MM.1S (cell line): ENCODE data around the gene MAPK10.

Experiments
- DNase-seq: peaks from one replicate; pipeline ENCODE4 v3.0.0-alpha.2; 2015
- H2AFZ ChIP-seq: fragments of 300-600 bp; sonication (generic); 2 replicates; pipeline ENCODE4 v1.6.0; 2016; ENCODE audit warnings: antibody characterized with exemption, low read length
- H3F3A ChIP-seq: fragments of 300-600 bp; sonication (generic); 2 replicates; pipeline ENCODE4 v1.6.1; 2016; ENCODE audit warnings: mild to moderate bottlenecking, antibody characterized with exemption, low read length, moderate library complexity, mixed read lengths; ENCODE audit not compliant: insufficient read depth
- H3K27ac ChIP-seq: fragments of 300-600 bp; sonication (generic); 2 replicates; pipeline ENCODE4 v1.5.1; 2016; ENCODE audit warnings: mild to moderate bottlenecking, low read length
- H3K27me3 ChIP-seq: fragments of 300-600 bp; sonication (generic); replicated peaks from 2 replicates; pipeline ENCODE4 v1.6.0; 2016; ENCODE audit warnings: low read length; ENCODE audit not compliant: insufficient read depth
- H3K36me3 ChIP-seq: fragments of 300-600 bp; sonication (generic); replicated peaks from 2 replicates; pipeline ENCODE4 v1.6.1; 2016; ENCODE audit warnings: mild to moderate bottlenecking, low read length, mixed read lengths; ENCODE audit not compliant: insufficient read depth
- H3K4me1 ChIP-seq: fragments of 300-600 bp; sonication (generic); 2 replicates; pipeline ENCODE4 v1.6.1; 2016; ENCODE audit warnings: low read length, mixed read lengths
- H3K4me2 ChIP-seq: fragments of 300-600 bp; sonication (generic); 2 replicates; pipeline ENCODE4 v1.6.0; 2016; ENCODE audit warnings: low read depth, low read length
- H3K4me3 ChIP-seq: fragments of 300-600 bp; sonication (generic); 2 replicates; pipeline ENCODE4 v1.5.1; 2016; ENCODE audit warnings: low read length, mixed read lengths
- H3K79me2 ChIP-seq: fragments of 300-600 bp; sonication (generic); 2 replicates; pipeline ENCODE4 v1.6.1; 2016; ENCODE audit warnings: mixed run types, low read length, mixed read lengths
- H3K9ac ChIP-seq: fragments of 300-600 bp; sonication (generic); 2 replicates; pipeline ENCODE4 v1.6.1; 2016; ENCODE audit warnings: low read length, mixed read lengths
- H3K9me2 ChIP-seq: fragments of 300-600 bp; sonication (generic); replicated peaks from 2 replicates; pipeline ENCODE4 v1.6.1; 2016; ENCODE audit warnings: mild to moderate bottlenecking, low read length, mixed read lengths; ENCODE audit not compliant: insufficient read depth
- H3K9me3 ChIP-seq: fragments of 300-600 bp; sonication (generic); replicated peaks from 2 replicates; pipeline ENCODE4 v1.6.1; 2016; ENCODE audit warnings: mild to moderate bottlenecking, low read length, mixed read lengths; ENCODE audit not compliant: insufficient read depth
- H4K20me1 ChIP-seq: fragments of 300-600 bp; sonication (generic); 2 replicates; pipeline ENCODE4 v1.6.1; 2016; ENCODE audit warnings: mild to moderate bottlenecking, low read length, moderate library complexity, mixed read lengths; ENCODE audit not compliant: insufficient read depth
- EZH2 ChIP-seq: fragments of 300-600 bp; sonication (generic); optimal IDR thresholded peaks from 2 replicates; pipeline ENCODE3; 2017; ENCODE audit warnings: low read depth, mild to moderate bottlenecking, antibody characterized with exemption, low read length, mixed read lengths
- EZH2phosphoT487 ChIP-seq: fragments of 300-600 bp; sonication (generic); IDR thresholded peaks from 2 replicates; pipeline ENCODE4 v1.6.1; 2018; ENCODE audit warnings: antibody characterized with exemption, low read length
- TF ChIP-seq, protein P1 (sequence below): fragments of 300-600 bp; sonication (generic); IDR thresholded peaks from 2 replicates; pipeline ENCODE4 v1.5.1; 2016; ENCODE audit warnings: antibody characterized with exemption, low read length, mixed read lengths

Gene MAPK10

DNA sequence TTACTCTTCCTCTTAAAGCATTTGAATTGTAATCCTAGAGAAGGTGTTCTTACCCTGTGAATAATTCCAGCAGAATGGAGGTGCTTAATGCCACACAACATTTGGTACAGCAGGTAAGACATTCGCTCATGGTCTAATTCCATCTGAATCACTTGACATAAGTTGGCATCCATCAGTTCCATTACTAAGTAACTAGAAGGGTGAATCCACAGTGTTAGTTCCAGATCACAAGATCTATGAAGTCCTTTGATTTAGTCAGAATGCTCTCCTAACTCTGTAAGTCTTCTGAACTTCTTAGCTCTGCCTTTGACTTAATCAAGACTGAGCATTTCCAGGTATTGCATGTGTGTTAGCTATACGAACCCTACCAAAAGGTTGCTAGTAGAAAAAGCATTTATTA is 258.0 kb downstream of the MAPK10 start:
- TF ChIP-seq EZH2phosphoT487 (no peak), EZH2 (no peak)
- TF ChIP-seq, protein P1, sequence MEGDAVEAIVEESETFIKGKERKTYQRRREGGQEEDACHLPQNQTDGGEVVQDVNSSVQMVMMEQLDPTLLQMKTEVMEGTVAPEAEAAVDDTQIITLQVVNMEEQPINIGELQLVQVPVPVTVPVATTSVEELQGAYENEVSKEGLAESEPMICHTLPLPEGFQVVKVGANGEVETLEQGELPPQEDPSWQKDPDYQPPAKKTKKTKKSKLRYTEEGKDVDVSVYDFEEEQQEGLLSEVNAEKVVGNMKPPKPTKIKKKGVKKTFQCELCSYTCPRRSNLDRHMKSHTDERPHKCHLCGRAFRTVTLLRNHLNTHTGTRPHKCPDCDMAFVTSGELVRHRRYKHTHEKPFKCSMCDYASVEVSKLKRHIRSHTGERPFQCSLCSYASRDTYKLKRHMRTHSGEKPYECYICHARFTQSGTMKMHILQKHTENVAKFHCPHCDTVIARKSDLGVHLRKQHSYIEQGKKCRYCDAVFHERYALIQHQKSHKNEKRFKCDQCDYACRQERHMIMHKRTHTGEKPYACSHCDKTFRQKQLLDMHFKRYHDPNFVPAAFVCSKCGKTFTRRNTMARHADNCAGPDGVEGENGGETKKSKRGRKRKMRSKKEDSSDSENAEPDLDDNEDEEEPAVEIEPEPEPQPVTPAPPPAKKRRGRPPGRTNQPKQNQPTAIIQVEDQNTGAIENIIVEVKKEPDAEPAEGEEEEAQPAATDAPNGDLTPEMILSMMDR = no peak
- Histone ChIP-seq H3K4me2 (no peak overlapping the region), H2AFZ (no peak overlapping the region)

DNA sequence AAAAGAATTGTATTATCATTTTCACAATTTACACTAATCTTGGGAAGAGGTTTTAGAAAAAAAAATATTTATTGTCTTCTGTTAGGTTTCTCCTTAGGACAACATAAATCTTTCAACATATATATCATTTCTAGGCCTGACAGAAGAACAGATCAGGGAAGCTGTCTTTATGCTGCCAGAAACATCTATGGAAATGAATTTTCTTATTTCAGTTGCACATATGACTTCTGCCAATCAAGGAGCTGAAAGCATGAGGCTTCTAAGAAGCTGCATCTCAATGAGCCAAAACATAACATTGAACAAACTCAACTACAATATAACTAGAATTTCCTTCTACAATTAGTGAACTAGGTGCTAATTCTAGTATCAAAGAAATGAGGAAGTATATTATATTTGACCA is 258.4 kb downstream of the MAPK10 start:
- Histone ChIP-seq H3K9ac (no peak overlapping the region), H4K20me1 (no peaks in the 10 kb centered on the region), H3K27me3 (no peaks in the 10 kb centered on the region), H2AFZ (no peak overlapping the region), H3K36me3 (no peaks in the 10 kb centered on the region), H3K9me3 (no peaks in the 10 kb centered on the region), H3K4me1 (peaks cover 9% of the 10 kb centered on the region), H3K79me2 (no peaks in the 10 kb centered on the region), H3K27ac (no peak overlapping the region), H3F3A (no peaks in the 10 kb centered on the region; the same call in 1 of the 2 replicates), H3K9me2 (no peaks in the 10 kb centered on the region), H3K4me2 (no peak overlapping the region), H3K4me3 (no peak overlapping the region)
- TF ChIP-seq EZH2phosphoT487 = no peak
- no peak for TF ChIP-seq EZH2
- TF ChIP-seq, protein P1 = no peak
- no peak for DNase-seq

More for the DNA sequence above, 258.0 kb downstream of the MAPK10 start:
- Histone ChIP-seq H3K9me2 (no peaks in the 10 kb centered on the region), H3K79me2 (no peaks in the 10 kb centered on the region), H3K4me3 (no peak overlapping the region), H3K27ac (no peak overlapping the region), H3K9ac (no peak overlapping the region), H3K4me1 (peaks cover 9% of the 10 kb centered on the region), H3K36me3 (no peaks in the 10 kb centered on the region), H4K20me1 (no peaks in the 10 kb centered on the region), H3K9me3 (no peaks in the 10 kb centered on the region), H3F3A (no peaks in the 10 kb centered on the region; the same call in 1 of the 2 replicates), H3K27me3 (no peaks in the 10 kb centered on the region)
- no peak for DNase-seq

DNA sequence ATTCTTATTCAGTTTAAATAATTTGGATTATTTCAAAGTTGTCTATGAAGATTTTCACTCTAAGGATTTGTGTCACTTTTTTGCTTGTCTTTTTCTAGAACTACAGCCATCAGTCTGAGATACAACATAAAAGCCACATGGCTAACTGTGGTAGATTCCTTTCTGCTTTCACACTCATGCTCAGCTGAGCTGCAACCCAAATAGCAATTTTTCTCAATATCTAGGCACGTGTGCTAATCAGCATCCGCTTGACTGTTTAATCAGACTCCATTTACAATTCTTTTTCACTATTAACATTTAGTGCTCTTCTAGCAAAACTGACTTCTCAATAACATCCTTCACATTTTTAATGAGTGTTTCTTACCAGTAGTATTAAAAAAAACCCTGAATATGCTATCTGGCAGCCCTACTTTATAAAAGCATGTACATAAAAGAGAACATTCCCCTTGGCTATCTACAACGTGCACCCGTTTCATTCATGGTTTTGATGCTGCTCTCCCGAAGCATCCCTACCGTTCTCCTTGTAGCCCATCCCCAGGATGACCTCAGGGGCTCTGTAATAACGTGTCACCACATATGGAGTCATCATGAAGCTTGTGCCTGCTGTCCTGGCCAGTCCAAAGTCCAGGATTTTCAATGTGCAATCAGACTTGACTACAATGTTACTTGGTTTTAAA is 259.2 kb downstream of the MAPK10 start:
- H4K20me1 ChIP-seq = no peaks in the 10 kb centered on the region
- H3K9ac ChIP-seq = no peak overlapping the region
- H3F3A ChIP-seq = no peaks in the 10 kb centered on the region; the same call in 1 of the 2 replicates
- no peak for DNase-seq
- no peak overlapping the region for H3K27ac ChIP-seq
- no peak overlapping the region for H3K4me2 ChIP-seq
- H3K36me3 ChIP-seq = no peaks in the 10 kb centered on the region
- TF ChIP-seq, protein P1 = no peak
- TF ChIP-seq EZH2phosphoT487 = no peak
- no peak for TF ChIP-seq EZH2
- H3K4me3 ChIP-seq = no peak overlapping the region
- H3K79me2 ChIP-seq = no peaks in the 10 kb centered on the region
- H3K9me3 ChIP-seq = no peaks in the 10 kb centered on the region
- no peaks in the 10 kb centered on the region for H3K9me2 ChIP-seq
- no peak overlapping the region for H2AFZ ChIP-seq
- peaks cover 9% of the 10 kb centered on the region for H3K4me1 ChIP-seq
- H3K27me3 ChIP-seq = no peaks in the 10 kb centered on the region
